Endothelial cell of umbilical vein (primary cell): Measurements from ENCODE around the gene MCC. TPM values are rescaled to one million over a fixed set of nuclear protein-coding genes. Genes with fewer than 3 reads are reported as not detected.
A peak's percentile ranks its signal among the peaks of the same experiment; 100 is the strongest.

ENCODE experiments used
- BruUV-seq: library from RNA; stranded (reverse); fragments of 400-500 nt; replicated peaks from 2 replicates; lab custom pipeline; 2021; lab: Mats Ljungman, UMichigan
- CTCF ChIA-PET: fragments of 300-600, 350-600 bp; sonication (Branson Sonifier 250); formaldehyde crosslinking; loops from one replicate; lab custom pipeline; 2021; ENCODE audit warnings: antibody characterized with exemption, inconsistent platforms; lab: Charles Lee
- POLR2A ChIA-PET: fragments of 300-600, 350-600 bp; sonication (Branson Sonifier 250); formaldehyde crosslinking; loops from one replicate; lab custom pipeline; 2021; ENCODE audit warnings: antibody characterized with exemption, inconsistent platforms; lab: Charles Lee
- DNase-seq: peaks from one replicate; pipeline ENCODE4 v3.0.0-alpha.2; 2011; ENCODE audit warnings: low read depth, low spot score
- FAIRE-seq: peaks from 2 replicates; lab custom pipeline; 2011; peaks lifted over from hg19 to GRCh38; lab: Jason Lieb, UNC
- H2AFZ ChIP-seq: 2 replicates; pipeline ENCODE4 v1.6.0; 2012; ENCODE audit warnings: low read depth, low read length, control low read depth, inconsistent platforms
- H3K27ac ChIP-seq: 2 replicates; pipeline ENCODE4 v1.5.1; 2011; ENCODE audit warnings: low read depth, mild to moderate bottlenecking, control low read depth, low read length, moderate library complexity; ENCODE audit not compliant: insufficient read depth
- H3K27me3 ChIP-seq, 2 experiments: 2 replicates each; pipeline versions ENCODE4 v1.6.0 to v1.6.1; 2011; ENCODE audit warnings: low read length in 2 of 2, mixed read lengths in 1 of 2; ENCODE audit not compliant: control insufficient read depth in 2 of 2, insufficient read depth in 2 of 2
- H3K36me3 ChIP-seq, 2 experiments: 2 replicates in 1 of 2; 3 replicates in 1 of 2; pipeline ENCODE4 v1.5.1; 2011; ENCODE audit warnings: low read length in 2 of 2, mild to moderate bottlenecking in 1 of 2, moderate library complexity in 1 of 2; ENCODE audit not compliant: control insufficient read depth in 2 of 2, insufficient read depth in 2 of 2; ENCODE audit errors: extremely low read depth in 1 of 2
- H3K4me1 ChIP-seq: 3 replicates; pipeline ENCODE4 v1.5.1; 2011; ENCODE audit warnings: mild to moderate bottlenecking, low read length; ENCODE audit not compliant: control insufficient read depth, insufficient read depth; ENCODE audit errors: extremely low read depth
- H3K4me2 ChIP-seq: 2 replicates; pipeline ENCODE4 v1.6.1; 2011; ENCODE audit warnings: low read length, control low read depth, mixed read lengths; ENCODE audit not compliant: insufficient read depth
- H3K4me3 ChIP-seq, 3 experiments: fragments of 200-600 bp in 1 of 3; sonication (generic), shearing (Covaris generic) in 1 of 3; replicated peaks in 1 of 3; 2 replicates each; pipeline ENCODE4 v1.5.1; 2011 to 2016; ENCODE audit warnings: control low read depth in 3 of 3, low read length in 3 of 3, mild to moderate bottlenecking in 2 of 3, inconsistent platforms in 1 of 3, low read depth in 1 of 3, moderate library complexity in 1 of 3; ENCODE audit not compliant: insufficient read depth in 1 of 3
- H3K79me2 ChIP-seq: 2 replicates; pipeline ENCODE4 v1.6.0; 2012; ENCODE audit warnings: low read length, inconsistent platforms; ENCODE audit not compliant: control insufficient read depth, insufficient read depth
- H3K9ac ChIP-seq: replicated peaks from 2 replicates; pipeline ENCODE3; 2011; ENCODE audit warnings: low read length, control low read depth; ENCODE audit not compliant: insufficient read depth; ENCODE audit errors: extremely low read depth
- H3K9me1 ChIP-seq: replicated peaks from 3 replicates; pipeline ENCODE4 v1.6.0; 2011; ENCODE audit warnings: mild to moderate bottlenecking, low read length; ENCODE audit not compliant: control insufficient read depth, insufficient read depth; ENCODE audit errors: extremely low read depth
- H3K9me3 ChIP-seq: replicated peaks from 2 replicates; pipeline ENCODE4 v1.5.1; 2012; ENCODE audit warnings: low read length, inconsistent platforms; ENCODE audit not compliant: control insufficient read depth, insufficient read depth
- H4K20me1 ChIP-seq: replicated peaks from 2 replicates; pipeline ENCODE3; 2011; ENCODE audit warnings: mild to moderate bottlenecking, low read length; ENCODE audit not compliant: control insufficient read depth, insufficient read depth; ENCODE audit errors: extremely low read depth
- EZH2 ChIP-seq: IDR thresholded peaks from 2 replicates; pipeline ENCODE4 v1.6.1; 2012; ENCODE audit warnings: borderline replicate concordance, low read depth, mild to moderate bottlenecking, moderate library complexity, low read length, inconsistent platforms; ENCODE audit not compliant: severe bottlenecking
- FOS ChIP-seq: IDR thresholded peaks from 2 replicates; pipeline ENCODE4 v1.6.1; 2011; ENCODE audit warnings: mild to moderate bottlenecking, low read length, moderate library complexity, borderline replicate concordance; ENCODE audit not compliant: insufficient read depth
- GATA2 ChIP-seq: IDR thresholded peaks from 2 replicates; pipeline ENCODE4 v1.7.0; 2011; ENCODE audit warnings: low read depth, mild to moderate bottlenecking, moderate library complexity, mixed read lengths, low read length; ENCODE audit not compliant: insufficient read length, insufficient read depth
- JUN ChIP-seq: IDR thresholded peaks from 2 replicates; pipeline ENCODE4 v1.6.1; 2011; ENCODE audit warnings: borderline replicate concordance, low read depth; ENCODE audit not compliant: insufficient read length, insufficient read depth
- MYC ChIP-seq: IDR thresholded peaks from one replicate; pipeline ENCODE4 v1.6.1; 2011; ENCODE audit warnings: mild to moderate bottlenecking, low read depth, low read length
- POLR2A ChIP-seq: IDR thresholded peaks from 2 replicates; pipeline ENCODE4 v1.6.1; 2012; ENCODE audit warnings: low read depth, mild to moderate bottlenecking, control low read depth, low read length
- POLR2AphosphoS5 ChIP-seq: IDR thresholded peaks from 2 replicates; pipeline ENCODE4 v1.6.1; 2012; ENCODE audit warnings: low read depth, mild to moderate bottlenecking, control low read depth, low read length, moderate library complexity; ENCODE audit not compliant: insufficient read depth
- dilution Hi-C: fragments of 300-500 bp; cut with MboI; formaldehyde crosslinking; loops from one replicate; pipeline ENCODE4 v1.15.0; 2019; ENCODE audit warnings: low sequenced_read_pairs; ENCODE audit not compliant: extremely low pct_ligation_motif_present
- intact Hi-C: fragments of 100-400 bp; cut with micrococcal nuclease; formaldehyde crosslinking; loops from one replicate; pipeline ENCODE4 v1.10.0; 2022
- polyA plus RNA-seq, 4 experiments: library from polyadenylated mRNA; depleted of rRNA in 3 of 4; stranded (reverse) in 3 of 4; unstranded in 1 of 4; fragments of >200 nt; gene quantifications; 2 replicates each; pipeline versions ENCODE4 v1.2.1 to v1.2.3, GENCODE V29; 2011 to 2012; ENCODE audit warnings: missing spikeins in 1 of 4
- total RNA-seq: library from RNA; stranded (reverse); gene quantifications from 2 replicates; pipeline ENCODE4 v1.2.3, GENCODE V29; 2021
- TF ChIP-seq, protein P1 (sequence below): IDR thresholded peaks from 2 replicates; pipeline ENCODE4 v1.6.1; 2011; ENCODE audit not compliant: insufficient read depth, insufficient read length
- TF ChIP-seq, protein P2 (sequence below), 2 donors: IDR thresholded peaks; 1 replicate in 1 of 2; 2 replicates in 1 of 2; pipeline ENCODE4 v1.5.1; 2011; ENCODE audit warnings: low read length in 2 of 2, mild to moderate bottlenecking in 2 of 2, moderate library complexity in 2 of 2, control low read depth in 1 of 2, inconsistent platforms in 1 of 2, low read depth in 1 of 2; ENCODE audit not compliant: insufficient read depth in 1 of 2; ENCODE audit errors: extremely low read depth in 1 of 2

Gene MCC
- total and polyA plus RNA-seq, 2 donors (not counting 3 experiments of a cell fraction or from before 2014, with no cell fraction given): 6.9 to 27.5 TPM

DNA sequence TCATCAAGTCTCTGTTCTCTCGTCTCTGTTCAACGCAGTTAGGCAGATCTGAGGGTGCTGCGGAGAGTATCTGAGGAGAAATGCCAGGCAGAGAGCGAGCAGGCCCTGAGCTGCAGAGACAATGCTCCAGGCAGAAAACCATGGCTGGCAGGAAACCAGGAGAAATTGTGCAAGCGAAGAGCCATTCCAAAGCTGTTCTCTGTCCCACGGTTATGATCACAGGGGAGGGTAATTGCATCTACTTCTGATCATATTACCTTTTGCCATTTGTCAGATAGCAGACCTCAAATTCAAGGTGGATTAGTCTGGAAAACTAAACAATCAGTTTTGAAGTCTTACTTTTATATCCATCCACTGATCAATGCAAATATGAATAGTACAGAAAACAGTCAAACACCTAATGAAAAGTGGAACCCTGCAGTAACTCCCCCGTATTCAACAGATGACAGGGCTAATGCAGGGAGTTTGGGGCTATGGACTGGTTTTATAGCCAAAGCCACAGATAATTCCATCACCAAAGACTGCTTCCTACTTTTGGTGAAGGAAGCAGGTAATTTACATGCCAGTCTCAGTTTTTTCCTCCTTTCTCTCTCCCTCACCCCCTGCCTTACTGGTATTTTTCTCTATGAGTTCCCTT is 283.6 kb downstream of the MCC start:
- H4K20me1 ChIP-seq: no peaks in the 10 kb centered on the region
- H3K9me3 ChIP-seq: no peaks in the 10 kb centered on the region
- H3K4me1 ChIP-seq: peaks cover 9% of the 10 kb centered on the region
- CTCF ChIA-PET: interaction anchor here (1.4 to 1.7 kb wide), 2 partner anchors 20 to 127 kb away, joined by 3 to 4 read pairs; no protein-coding TSS in a partner anchor
- intact Hi-C loops (no loop called here), dilution Hi-C loops (no loop called here)
- H3K4me3 ChIP-seq: no peak overlapping the region
- DNase-seq (no peak), FAIRE-seq (peak; percentile 15)
- no peaks in the 10 kb centered on the region for H3K79me2 ChIP-seq
- POLR2A ChIA-PET: no interaction called here
- no peaks in the 10 kb centered on the region for H3K27me3 ChIP-seq
- TF ChIP-seq POLR2A: no peak
- TF ChIP-seq GATA2: no peak
- TF ChIP-seq EZH2: no peak
- no peak for TF ChIP-seq POLR2AphosphoS5
- TF ChIP-seq, protein P1, sequence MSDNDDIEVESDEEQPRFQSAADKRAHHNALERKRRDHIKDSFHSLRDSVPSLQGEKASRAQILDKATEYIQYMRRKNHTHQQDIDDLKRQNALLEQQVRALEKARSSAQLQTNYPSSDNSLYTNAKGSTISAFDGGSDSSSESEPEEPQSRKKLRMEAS: no peak
- no peak for TF ChIP-seq FOS
- TF ChIP-seq JUN: no peak
- no peak for TF ChIP-seq MYC
- no peaks in the 10 kb centered on the region for H3K9me1 ChIP-seq
- no peak overlapping the region for H3K9ac ChIP-seq
- no TSS peak for BruUV-seq
- H3K36me3 ChIP-seq: no peaks in the 10 kb centered on the region
- no peak overlapping the region for H2AFZ ChIP-seq
- H3K4me2 ChIP-seq: no peak overlapping the region
- H3K27ac ChIP-seq: no peak overlapping the region

DNA sequence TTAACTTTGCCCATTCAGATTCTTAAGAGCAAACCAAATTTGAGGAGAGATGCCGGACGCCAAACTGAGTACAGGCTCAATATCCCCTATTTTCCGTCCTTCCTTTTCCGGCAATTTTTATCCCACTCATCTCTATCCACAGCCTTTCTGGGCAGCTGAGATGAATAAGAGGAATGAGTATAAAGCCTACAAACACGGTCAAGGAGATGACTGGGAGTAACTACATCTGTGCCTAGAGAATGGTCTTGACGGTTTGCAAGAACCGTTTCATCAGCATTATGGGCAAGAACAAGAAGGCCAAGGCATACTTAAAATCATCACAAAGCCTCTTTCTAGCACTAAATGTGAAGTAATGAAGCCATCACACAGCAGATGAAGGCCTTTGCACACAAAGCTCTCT is 284.3 kb downstream of the MCC start:
- no peak overlapping the region for H3K27ac ChIP-seq
- no peak overlapping the region for H3K4me2 ChIP-seq
- H3K9me3 ChIP-seq: no peaks in the 10 kb centered on the region
- no peaks in the 10 kb centered on the region for H3K79me2 ChIP-seq
- TF ChIP-seq MYC (no peak), EZH2 (no peak), POLR2A (no peak), POLR2AphosphoS5 (no peak)
- TF ChIP-seq, protein P2, sequence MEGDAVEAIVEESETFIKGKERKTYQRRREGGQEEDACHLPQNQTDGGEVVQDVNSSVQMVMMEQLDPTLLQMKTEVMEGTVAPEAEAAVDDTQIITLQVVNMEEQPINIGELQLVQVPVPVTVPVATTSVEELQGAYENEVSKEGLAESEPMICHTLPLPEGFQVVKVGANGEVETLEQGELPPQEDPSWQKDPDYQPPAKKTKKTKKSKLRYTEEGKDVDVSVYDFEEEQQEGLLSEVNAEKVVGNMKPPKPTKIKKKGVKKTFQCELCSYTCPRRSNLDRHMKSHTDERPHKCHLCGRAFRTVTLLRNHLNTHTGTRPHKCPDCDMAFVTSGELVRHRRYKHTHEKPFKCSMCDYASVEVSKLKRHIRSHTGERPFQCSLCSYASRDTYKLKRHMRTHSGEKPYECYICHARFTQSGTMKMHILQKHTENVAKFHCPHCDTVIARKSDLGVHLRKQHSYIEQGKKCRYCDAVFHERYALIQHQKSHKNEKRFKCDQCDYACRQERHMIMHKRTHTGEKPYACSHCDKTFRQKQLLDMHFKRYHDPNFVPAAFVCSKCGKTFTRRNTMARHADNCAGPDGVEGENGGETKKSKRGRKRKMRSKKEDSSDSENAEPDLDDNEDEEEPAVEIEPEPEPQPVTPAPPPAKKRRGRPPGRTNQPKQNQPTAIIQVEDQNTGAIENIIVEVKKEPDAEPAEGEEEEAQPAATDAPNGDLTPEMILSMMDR (IDR thresholded peaks at IDR 0.05; ENCODE audit: extremely low read depth in 1 of 2, insufficient read depth in 1 of 2, low read depth in 1 of 2, low read length in 2 of 2): no peak
- TF ChIP-seq, protein P1: no peak
- no peak for DNase-seq
- FAIRE-seq: peak; percentile 46
- ChIA-PET CTCF (no interaction called here), POLR2A (no interaction called here)
- no peak overlapping the region for H2AFZ ChIP-seq
- H3K27me3 ChIP-seq: no peaks in the 10 kb centered on the region
- H3K4me3 ChIP-seq: no peak overlapping the region
- dilution Hi-C loops: no loop called here
- intact Hi-C loops: no loop called here
- BruUV-seq: no TSS peak
- H3K36me3 ChIP-seq: no peaks in the 10 kb centered on the region
- peaks cover 9% of the 10 kb centered on the region for H3K4me1 ChIP-seq
- H4K20me1 ChIP-seq: no peaks in the 10 kb centered on the region
- H3K9me1 ChIP-seq: no peaks in the 10 kb centered on the region
- no peak overlapping the region for H3K9ac ChIP-seq
